Kidney tubule cell (primary cell): ENCODE data around the gene SLC2A11.
"Not testable (repeated sequence)": the region's sequence is repeated elsewhere in the genome, so short reads cannot be mapped to it uniquely, and the experiment has no call there.

ENCODE experiments used
- DNase-seq: peaks from one replicate; pipeline ENCODE4 v3.0.0-alpha.2; 2018; ENCODE audit warnings: low spot score

Gene SLC2A11

GRCh38 chr22:23908587-23909205 is 51.0 kb downstream of the SLC2A11 start:
- no peak for DNase-seq

GRCh38 chr22:23909296-23909898 is 51.7 kb downstream of the SLC2A11 start:
- DNase-seq: no peak

GRCh38 chr22:23910496-23911190 is 53.0 kb downstream of the SLC2A11 start:
- no peak for DNase-seq

- no peak for DNase-seq
Measured at GRCh38 chr22:23911318-23911980, 53.8 kb downstream of the SLC2A11 start.

GRCh38 chr22:23912293-23912903 is 54.7 kb downstream of the SLC2A11 start:
- no peak for DNase-seq

- DNase-seq: no peak
Measured at GRCh38 chr22:23913306-23913660, 55.6 kb downstream of the SLC2A11 start.

- peak; percentile 99 for DNase-seq
Measured at GRCh38 chr22:23913661-23914353, 56.1 kb downstream of the SLC2A11 start.

GRCh38 chr22:23915290-23915689 is 57.6 kb downstream of the SLC2A11 start:
- no peak for DNase-seq

- not testable (repeated sequence) for DNase-seq
Measured at GRCh38 chr22:23920267-23920611, 62.6 kb downstream of the SLC2A11 start.

- DNase-seq: not testable (repeated sequence)
Measured at GRCh38 chr22:23921586-23922201, 64.0 kb downstream of the SLC2A11 start.

GRCh38 chr22:23922921-23923320 is 65.2 kb downstream of the SLC2A11 start:
- no peak for DNase-seq

GRCh38 chr22:23925020-23925606 is 67.4 kb downstream of the SLC2A11 start:
- DNase-seq: no peak

GRCh38 chr22:23926561-23926960 is 68.9 kb downstream of the SLC2A11 start:
- DNase-seq: no peak
